WTC11 (cell line): ENCODE measurements around the gene SARM1.

Experiments
- ATF6 ChIP-seq: sonication (generic); formaldehyde crosslinking; IDR thresholded peaks from 2 replicates; pipeline ENCODE4 v1.8.1; 2023; ENCODE audit warnings: mild to moderate bottlenecking, missing genetic modification reagents
- CREM ChIP-seq: sonication (generic); formaldehyde crosslinking; IDR thresholded peaks from 2 replicates; pipeline ENCODE4 v1.8.1; 2022; ENCODE audit warnings: mild to moderate bottlenecking, missing genetic modification reagents, moderate library complexity
- CTCF ChIP-seq: fragments of 200-600 bp; IDR thresholded peaks from 2 replicates; pipeline ENCODE4 v1.8.0; 2022; ENCODE audit warnings: antibody characterized with exemption
- ETV6 ChIP-seq: sonication (generic); formaldehyde crosslinking; IDR thresholded peaks from 2 replicates; pipeline ENCODE4 v1.8.1; 2022; ENCODE audit warnings: mild to moderate bottlenecking, missing genetic modification reagents
- FOXJ3 ChIP-seq: sonication (generic); formaldehyde crosslinking; IDR thresholded peaks from 2 replicates; pipeline ENCODE4 v1.9.0; 2021; ENCODE audit warnings: missing genetic modification reagents, mild to moderate bottlenecking, borderline replicate concordance
- NR2C2 ChIP-seq: sonication (generic); formaldehyde crosslinking; IDR thresholded peaks from 2 replicates; pipeline ENCODE4 v1.8.0; 2022; ENCODE audit warnings: mild to moderate bottlenecking, missing genetic modification reagents
- TF ChIP-seq, protein P1 (sequence below): sonication (generic); formaldehyde crosslinking; IDR thresholded peaks from 2 replicates; pipeline ENCODE4 v1.8.0; 2022; ENCODE audit warnings: mild to moderate bottlenecking, missing genetic modification reagents

GRCh38 chr17:28415886-28416285 is 44.4 kb downstream of the SARM1 start:
- TF ChIP-seq CREM (no peak), NR2C2 (CRISPR knock-in tag) (no peak), ETV6 (no peak), CTCF (no peak), FOXJ3 (no peak), ATF6 (CRISPR knock-in tag) (no peak)
- TF ChIP-seq, protein P1, sequence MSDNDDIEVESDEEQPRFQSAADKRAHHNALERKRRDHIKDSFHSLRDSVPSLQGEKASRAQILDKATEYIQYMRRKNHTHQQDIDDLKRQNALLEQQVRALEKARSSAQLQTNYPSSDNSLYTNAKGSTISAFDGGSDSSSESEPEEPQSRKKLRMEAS (CRISPR knock-in tag), result no peak
